HG03521 (cell line): ENCODE data around the gene ADSS1.

Source experiments
- ATAC-seq: cut with Tn5 transposase; IDR thresholded peaks from one replicate; pipeline ENCODE4 v1.9.1; 2021; ENCODE audit warnings: mild to moderate bottlenecking, moderate library complexity; ENCODE audit not compliant: unreplicated experiment

ADSS1 gene

DNA sequence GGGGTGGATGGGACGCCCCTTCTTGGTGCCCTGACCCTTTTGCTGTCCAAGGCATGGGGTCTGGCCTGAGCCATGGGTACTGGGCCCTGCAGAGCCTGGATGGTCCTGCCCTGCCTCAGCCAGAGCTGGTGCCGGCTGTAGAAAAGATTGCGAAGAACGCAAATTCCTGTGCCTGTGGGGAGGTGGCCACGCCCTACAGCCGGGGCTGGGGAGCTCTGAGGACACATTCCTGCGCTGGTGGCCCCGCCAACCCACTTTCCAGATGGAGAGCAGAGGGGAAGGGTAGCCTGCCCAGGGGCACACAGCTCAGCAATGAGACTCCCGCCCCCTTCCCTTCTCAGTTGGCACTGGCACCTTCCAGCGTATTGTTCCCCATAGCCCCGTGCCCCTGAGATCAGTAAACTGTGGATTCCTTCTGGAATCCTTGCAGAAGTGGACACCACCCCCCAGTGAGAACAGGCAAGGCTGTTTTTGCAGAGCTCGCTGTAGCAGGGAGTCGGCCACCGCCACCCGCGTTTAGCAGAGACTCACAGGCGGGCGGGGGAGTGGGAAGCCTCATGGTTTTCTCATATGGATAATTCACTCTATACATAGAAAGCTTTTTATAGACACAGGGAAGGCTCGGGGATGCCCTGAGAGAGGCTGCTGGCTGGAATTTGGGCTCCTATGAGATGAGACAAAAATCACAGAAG is 26.0 kb upstream of the ADSS1 start:
- ATAC-seq = no peak

DNA sequence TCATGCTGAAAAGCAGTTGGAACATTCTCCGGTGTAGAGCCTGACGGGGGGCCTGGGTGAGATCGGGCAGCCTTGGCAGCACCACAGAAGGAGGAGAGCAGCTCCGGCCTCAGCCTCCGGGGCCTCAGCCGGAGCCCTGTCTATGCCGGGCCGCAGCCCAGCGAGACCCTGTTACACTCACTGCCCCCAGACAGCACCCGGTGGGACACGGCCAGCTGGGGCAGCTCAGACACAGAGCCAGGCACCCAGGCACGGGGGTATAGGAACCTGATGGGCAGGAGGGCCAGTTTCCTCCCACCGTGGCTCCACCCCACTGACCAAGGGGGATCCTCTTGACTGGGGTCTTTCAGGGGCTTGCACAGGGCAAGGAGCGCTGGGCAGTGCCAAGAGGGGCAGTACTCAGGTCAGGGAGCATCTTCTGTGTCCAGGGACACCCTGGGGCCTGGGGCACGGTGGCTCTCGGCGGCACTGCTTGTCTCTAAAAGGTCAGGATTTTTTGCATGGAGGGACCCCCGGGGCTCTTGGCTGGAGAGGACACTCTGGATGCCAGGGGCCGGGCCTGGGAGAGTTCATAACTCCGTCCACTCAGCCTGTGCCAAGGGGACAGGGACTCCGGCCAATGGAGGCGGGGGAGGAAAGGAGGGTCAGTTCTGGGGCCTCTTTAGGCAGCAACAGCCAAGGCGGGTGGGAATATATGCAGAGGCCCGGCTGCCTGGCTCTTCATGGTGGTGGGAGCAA is 25.2 kb upstream of the ADSS1 start:
- no peak for ATAC-seq

DNA sequence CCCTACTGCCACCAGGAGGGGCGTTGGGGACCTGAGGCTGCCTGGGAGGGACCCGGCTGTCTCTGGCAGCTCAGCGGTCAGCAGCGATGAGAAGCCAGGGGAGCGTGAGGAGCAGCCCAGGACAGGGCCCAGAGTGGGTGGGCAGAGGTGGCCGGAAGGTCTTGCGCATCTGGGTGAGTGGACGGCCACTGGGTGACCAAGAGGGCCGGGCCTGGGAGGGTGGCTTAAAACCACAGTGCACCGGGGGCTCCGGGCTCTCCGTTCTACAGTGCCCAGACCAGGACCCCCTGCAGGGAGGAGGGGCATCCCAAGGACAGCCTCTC is 24.6 kb upstream of the ADSS1 start:
- ATAC-seq = no peak

DNA sequence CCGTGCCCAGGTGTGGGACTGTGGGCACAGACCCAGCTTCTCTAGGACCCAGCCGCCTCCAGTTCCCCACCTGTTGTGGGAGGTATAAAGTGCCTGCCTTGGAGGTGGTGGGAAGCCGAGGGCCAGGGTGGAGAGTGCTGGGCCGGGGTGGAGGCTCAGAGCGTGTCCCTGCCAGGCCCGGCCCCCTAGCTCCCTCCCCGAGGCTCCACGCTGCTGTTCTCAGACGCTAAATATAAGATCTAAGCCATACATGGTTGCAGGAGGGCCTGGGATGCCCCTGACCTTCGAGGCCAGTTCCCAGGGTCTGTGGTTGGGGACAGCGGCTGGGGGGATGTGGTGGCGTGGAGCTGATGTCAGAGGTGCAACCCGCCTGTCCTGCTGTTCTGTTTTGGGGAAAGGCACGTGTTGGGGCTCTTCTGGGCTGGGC is 23.8 kb upstream of the ADSS1 start:
- no peak for ATAC-seq

- no peak for ATAC-seq
Observed at GRCh38 chr14:104700747-104701217, 23.2 kb upstream of the ADSS1 start.

- ATAC-seq = no peak
Observed at GRCh38 chr14:104701383-104702076, 22.5 kb upstream of the ADSS1 start.

GRCh38 chr14:104702106-104702505 is 21.9 kb upstream of the ADSS1 start:
- ATAC-seq = no peak

DNA sequence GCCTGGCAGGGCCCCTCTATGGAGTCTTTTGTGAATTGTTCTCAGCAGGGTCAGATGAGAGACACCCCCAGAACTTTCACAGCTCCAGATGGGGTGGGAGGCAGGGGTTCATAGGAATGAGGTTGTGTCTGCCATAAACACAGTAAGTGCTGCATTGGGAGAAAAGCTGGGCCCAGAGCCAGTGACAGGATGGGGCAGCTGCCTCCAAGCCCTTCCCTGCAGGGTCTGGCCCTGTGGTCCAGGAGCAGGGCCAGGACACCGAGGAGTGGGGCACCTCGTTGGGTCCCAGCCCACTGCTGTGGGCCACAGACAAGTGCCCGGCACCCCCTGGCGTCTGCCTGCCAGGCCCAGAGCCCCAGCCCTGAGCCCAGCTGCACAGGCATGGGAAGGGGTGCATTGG is 21.4 kb upstream of the ADSS1 start:
- ATAC-seq = no peak

DNA sequence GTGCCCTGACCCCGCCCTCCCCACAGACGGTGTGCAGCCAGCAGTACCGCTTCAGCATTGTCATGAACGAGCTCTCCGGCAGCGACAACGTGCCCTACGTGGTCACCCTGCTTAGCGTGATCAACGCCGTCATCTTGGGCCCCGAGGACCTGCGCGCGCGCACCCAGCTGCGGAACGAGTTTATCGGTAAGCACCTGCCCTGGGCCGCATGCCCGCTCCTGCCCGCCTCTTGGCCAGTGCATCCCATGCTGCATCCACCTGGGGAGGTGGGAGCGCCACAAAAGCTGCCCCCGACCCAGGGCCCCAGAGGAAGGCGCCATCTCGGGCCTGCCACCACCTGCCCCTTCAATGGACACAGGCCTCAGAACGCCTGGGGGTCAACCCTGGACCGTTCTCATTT is 20.8 kb upstream of the ADSS1 start:
- ATAC-seq = no peak

DNA sequence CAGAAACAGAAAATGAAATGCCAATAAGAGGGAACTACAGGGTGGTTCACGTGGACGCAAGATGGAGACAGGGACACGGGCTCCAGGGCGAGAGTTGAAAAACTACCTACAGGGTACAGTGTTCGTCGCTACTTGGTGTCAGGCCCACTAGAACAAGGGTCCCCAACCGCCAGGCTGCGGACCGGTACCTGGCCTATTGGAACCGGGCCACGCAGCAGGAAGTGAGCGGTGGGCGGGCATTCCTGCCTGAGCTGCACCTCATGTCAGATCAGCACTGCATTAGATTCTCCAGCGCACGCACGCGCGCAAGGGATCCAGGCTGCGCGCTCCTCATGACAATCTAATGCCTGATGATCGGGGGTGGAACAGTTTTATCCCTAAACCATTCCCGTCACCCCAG is 19.8 kb upstream of the ADSS1 start:
- ATAC-seq = no peak

DNA sequence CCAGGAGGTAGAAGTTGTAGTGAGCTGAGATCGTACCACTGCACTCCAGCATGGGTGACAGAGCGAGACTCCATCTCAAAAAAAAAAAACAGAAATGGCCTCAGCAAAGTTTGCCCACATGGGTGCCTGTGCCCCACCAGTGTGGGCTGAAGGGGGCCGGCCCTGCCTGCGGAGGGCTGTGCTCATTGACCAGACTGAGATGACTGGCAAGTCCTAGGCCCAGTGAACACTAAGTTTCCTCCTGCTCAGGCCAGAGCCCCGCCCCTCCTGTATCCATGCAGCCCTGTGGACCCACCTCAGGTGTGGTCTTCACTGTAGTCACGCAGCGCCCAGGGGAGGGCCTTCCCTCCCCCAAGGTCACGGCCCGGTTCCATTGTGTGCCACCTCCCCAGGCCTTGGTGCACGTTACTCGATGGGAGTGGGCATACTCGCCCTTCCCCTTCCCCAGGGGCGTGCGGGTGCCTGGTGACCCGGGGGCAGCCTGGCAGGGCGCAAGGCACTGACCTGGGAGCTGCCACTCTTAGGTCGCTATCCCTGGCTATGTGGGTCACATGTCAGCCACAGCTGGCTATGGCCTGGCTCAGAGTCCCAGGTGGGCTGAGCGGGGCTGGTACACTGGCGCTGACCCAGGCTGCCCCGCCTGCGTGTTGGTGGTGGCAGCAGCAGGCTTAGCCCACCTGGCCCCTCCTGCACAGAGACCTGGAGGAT is 18.5 kb upstream of the ADSS1 start:
- no peak for ATAC-seq

GRCh38 chr14:104706733-104707607 is 17.1 kb upstream of the ADSS1 start:
- ATAC-seq = no peak

DNA sequence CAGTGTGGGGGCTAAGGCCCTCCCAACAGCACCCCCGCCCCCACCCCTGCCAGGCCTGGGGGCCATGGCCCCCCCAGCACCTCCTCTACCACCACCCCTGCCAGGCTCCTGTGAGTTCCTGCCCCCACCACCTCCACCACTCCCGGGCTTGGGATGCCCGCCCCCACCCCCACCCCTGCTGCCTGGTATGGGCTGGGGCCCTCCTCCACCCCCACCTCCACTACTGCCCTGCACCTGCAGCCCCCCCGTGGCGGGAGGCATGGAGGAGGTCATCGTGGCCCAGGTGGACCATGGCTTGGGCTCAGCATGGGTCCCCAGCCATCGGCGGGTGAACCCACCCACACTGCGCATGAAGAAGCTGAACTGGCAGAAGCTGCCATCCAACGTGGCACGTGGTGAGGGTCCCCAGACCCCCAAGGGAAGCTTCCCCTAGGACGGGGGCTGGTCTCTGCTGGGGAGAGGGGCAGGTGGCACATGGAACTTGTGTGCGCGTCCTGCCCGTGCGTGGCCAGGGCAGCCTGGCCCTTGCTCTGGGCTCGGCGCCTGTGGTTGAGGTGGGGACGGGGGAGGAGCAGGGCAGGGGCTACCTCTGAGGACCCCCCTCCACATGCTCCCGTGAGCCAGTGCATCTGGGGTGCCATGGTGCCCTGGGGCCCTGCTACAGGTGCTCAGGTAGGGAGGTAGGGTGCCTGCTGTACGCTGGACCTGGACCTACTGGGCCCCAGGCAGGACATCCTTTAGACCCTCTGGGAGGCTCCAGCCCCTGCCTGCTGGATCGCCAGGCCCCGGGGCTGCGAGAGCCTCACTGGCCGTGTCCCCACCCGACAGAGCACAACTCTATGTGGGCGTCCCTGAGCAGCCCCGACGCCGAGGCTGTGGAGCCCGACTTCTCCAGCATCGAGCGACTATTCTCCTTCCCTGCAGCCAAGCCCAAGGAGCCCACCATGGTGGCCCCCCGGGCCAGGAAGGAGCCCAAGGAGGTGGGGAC is 16.1 kb upstream of the ADSS1 start:
- no peak for ATAC-seq

DNA sequence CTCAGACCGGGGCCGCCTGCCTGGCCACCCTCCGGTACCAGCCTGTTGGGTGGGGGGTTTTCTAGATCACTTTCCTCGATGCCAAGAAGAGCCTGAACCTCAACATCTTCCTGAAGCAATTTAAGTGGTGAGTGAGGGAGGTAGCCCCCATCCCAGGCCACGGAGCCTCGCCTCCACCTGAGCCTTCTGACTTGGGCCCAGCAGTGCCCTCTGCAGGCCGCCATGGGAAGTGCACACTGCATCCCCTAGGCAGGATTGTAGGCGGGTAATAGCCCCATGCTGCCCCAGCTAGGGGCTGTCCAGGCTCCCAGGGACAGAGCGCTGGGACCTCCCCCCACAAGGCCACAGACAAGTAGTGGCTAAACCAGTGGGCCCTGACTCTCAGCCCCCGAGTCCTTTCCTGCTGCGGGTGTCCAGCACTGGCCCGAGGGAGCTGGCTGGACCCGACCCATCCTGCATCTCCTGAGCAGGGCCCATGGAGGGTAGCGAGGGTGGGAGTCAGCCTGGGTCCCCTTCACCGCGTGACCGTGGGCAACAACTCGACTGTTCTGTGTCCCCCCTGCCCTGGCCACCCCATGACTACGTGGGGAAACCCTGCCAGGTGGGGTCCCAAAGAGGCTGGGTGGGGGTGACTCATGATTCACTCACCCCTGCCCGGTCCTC is 15.3 kb upstream of the ADSS1 start:
- no peak for ATAC-seq

DNA sequence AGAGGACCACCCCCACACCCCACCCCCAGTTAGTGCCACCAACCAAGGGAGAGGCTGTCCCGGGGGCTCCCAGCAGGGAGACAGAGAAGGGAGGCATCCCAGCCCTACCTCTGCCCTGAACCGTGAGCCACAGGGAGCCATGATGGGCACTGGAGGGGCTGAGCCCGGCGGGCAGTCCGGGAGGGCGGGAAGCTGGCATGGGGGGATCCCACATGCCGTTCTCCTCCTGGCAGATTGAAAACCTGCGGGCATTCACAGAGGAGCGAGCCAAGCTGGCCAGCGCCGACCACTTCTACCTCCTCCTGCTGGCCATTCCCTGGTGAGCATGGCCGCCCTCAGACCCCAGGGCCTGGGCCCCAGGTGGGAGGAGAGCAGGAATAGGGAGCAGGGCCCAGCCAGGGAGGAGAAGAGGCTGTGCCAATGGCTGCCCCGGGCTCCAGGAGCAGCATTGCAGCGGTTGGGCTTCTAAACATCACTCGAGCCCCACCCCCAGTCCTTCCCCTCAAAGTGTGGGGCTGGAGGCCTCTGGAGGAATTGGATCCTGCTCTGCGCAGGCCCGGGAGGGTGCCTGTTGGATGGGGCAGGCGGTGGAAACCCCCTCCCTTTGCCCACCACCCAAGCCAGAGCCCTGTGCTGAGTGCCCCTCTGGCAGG is 14.5 kb upstream of the ADSS1 start:
- no peak for ATAC-seq

GRCh38 chr14:104710071-104710735 is 13.8 kb upstream of the ADSS1 start:
- no peak for ATAC-seq

GRCh38 chr14:104712881-104713734 is 10.9 kb upstream of the ADSS1 start:
- no peak for ATAC-seq
